Spleen (tissue), 7 donors: ENCODE results near the gene PRKCE.

ENCODE experiments used
- CTCF ChIP-seq, 11 experiments: fragments of 200-600 bp in 7 of 11; fragments of 450-650 bp in 4 of 11; sonication (generic) in 4 of 11; IDR thresholded peaks in 8 of 11; conservative IDR thresholded peaks in 3 of 11; 1 replicate in 7 of 11; 2 replicates in 4 of 11; pipeline versions ENCODE4 v1.4.0 to v1.8.0; 2016 to 2021; ENCODE audit warnings: antibody characterized with exemption in 11 of 11, inconsistent platforms in 4 of 11, mild to moderate bottlenecking in 1 of 11
- POLR2A ChIP-seq, 3 donors: fragments of 450-650 bp; IDR thresholded peaks; one replicate each; pipeline ENCODE4 v1.5.1; 2017; ENCODE audit warnings: antibody characterized with exemption in 3 of 3, mild to moderate bottlenecking in 1 of 3
- POLR2AphosphoS5 ChIP-seq, 3 donors: sonication (generic); formaldehyde crosslinking; IDR thresholded peaks; one replicate each; pipeline ENCODE4 v1.5.1; 2017; ENCODE audit warnings: antibody characterized with exemption in 3 of 3
- donor health status: DM: no; HTN: no; CAD: no; lungs with moderate emphysema.
- donor health status: DM: no; HTN: no; CAD: no.
- donor health status: DM: no; HTN: no; CAD: no.

GRCh38 chr2:46045888-46046287, 394.4 kb downstream of the PRKCE start:
- no peak for TF ChIP-seq POLR2AphosphoS5 (IDR thresholded peaks at IDR 0.05)
- TF ChIP-seq CTCF (IDR thresholded peaks at IDR 0.05 in 8 of 11, conservative IDR thresholded peaks at IDR 0.05 in 3 of 11), result no peak
- TF ChIP-seq POLR2A (IDR thresholded peaks at IDR 0.05), result no peak
